OCI-LY7 (cell line): Measurements from ENCODE around the gene ARSJ. TPM values are rescaled to one million over a fixed set of nuclear protein-coding genes. Genes with fewer than 3 reads are reported as not detected.

Experiments
- Bru-seq: library from RNA; stranded (reverse); fragments of 400-500 nt; gene quantifications from one replicate; lab custom pipeline; 2021; lab: Mats Ljungman, UMichigan
- BruChase-seq, 2 experiments: library from RNA; stranded (reverse); fragments of 400-500 nt; gene quantifications; one replicate each; lab custom pipeline; 2021; lab: Mats Ljungman, UMichigan
- BruUV-seq: library from RNA; stranded (reverse); fragments of 400-500 nt; replicated peaks from 2 replicates; lab custom pipeline; 2021; lab: Mats Ljungman, UMichigan
- CTCF ChIA-PET: fragments of 300-600 bp; sonication (Branson Sonifier 250); formaldehyde crosslinking; loops from one replicate; lab custom pipeline; 2022; ENCODE audit warnings: antibody characterized with exemption; ENCODE audit not compliant: unreplicated experiment; lab: Charles Lee
- POLR2A ChIA-PET: fragments of 300-600 bp; sonication (Branson Sonifier 250); formaldehyde crosslinking; loops from one replicate; lab custom pipeline; 2022; ENCODE audit warnings: antibody characterized with exemption; lab: Charles Lee
- DNase-seq: peaks from one replicate; pipeline ENCODE4 v3.0.0-alpha.2; 2015; ENCODE audit warnings: low spot score
- H2AFZ ChIP-seq: fragments of 200-600 bp; sonication (generic), shearing (Covaris generic); 2 replicates; pipeline ENCODE4 v1.6.1; 2014; ENCODE audit warnings: mild to moderate bottlenecking, antibody characterized with exemption, low read length, moderate library complexity
- H3K27ac ChIP-seq: fragments of 200-600 bp; sonication (generic); 2 replicates; pipeline ENCODE4 v1.5.1; 2014; ENCODE audit warnings: mixed run types, low read depth, mild to moderate bottlenecking, moderate library complexity, low read length, inconsistent platforms; ENCODE audit not compliant: poor library complexity, severe bottlenecking
- H3K36me3 ChIP-seq: fragments of 200-600 bp; sonication (generic); 2 replicates; pipeline ENCODE4 v1.6.1; 2014; ENCODE audit warnings: mild to moderate bottlenecking, antibody characterized with exemption, low read length, moderate library complexity, mixed read lengths; ENCODE audit not compliant: insufficient read depth
- H3K4me1 ChIP-seq: fragments of 200-600 bp; sonication (generic); 2 replicates; pipeline ENCODE4 v1.5.1; 2014; ENCODE audit warnings: mild to moderate bottlenecking, low read length; ENCODE audit not compliant: insufficient read depth, poor library complexity, severe bottlenecking
- H3K4me2 ChIP-seq: fragments of 200-600 bp; sonication (generic); 2 replicates; pipeline ENCODE4 v1.6.1; 2014; ENCODE audit warnings: mild to moderate bottlenecking, low read length
- H3K4me3 ChIP-seq: fragments of 200-600 bp; sonication (generic); 2 replicates; pipeline ENCODE4 v1.5.1; 2014; ENCODE audit warnings: mild to moderate bottlenecking, low read depth, low read length; ENCODE audit not compliant: poor library complexity, severe bottlenecking
- H3K79me2 ChIP-seq: fragments of 200-600 bp; sonication (generic); 2 replicates; pipeline ENCODE4 v1.6.1; 2016; ENCODE audit warnings: low read depth, mild to moderate bottlenecking, low read length, moderate library complexity, mixed read lengths; ENCODE audit not compliant: insufficient read depth
- H3K9me2 ChIP-seq: fragments of 200-600 bp; sonication (generic); 2 replicates; pipeline ENCODE4 v1.6.1; 2016; ENCODE audit warnings: mild to moderate bottlenecking, low read length, mixed read lengths; ENCODE audit not compliant: insufficient read depth
- H3K9me3 ChIP-seq: fragments of 200-600 bp; sonication (generic); 2 replicates; pipeline ENCODE4 v1.6.1; 2014; ENCODE audit warnings: mild to moderate bottlenecking, mixed run types, low read length, mixed read lengths
- H4K20me1 ChIP-seq: fragments of 200-600 bp; sonication (generic); 2 replicates; pipeline ENCODE4 v1.6.1; 2014; ENCODE audit warnings: mild to moderate bottlenecking, antibody characterized with exemption, low read length, moderate library complexity, mixed read lengths; ENCODE audit not compliant: insufficient read depth
- CTCF ChIP-seq: fragments of 200-600 bp; sonication (generic); conservative IDR thresholded peaks from 2 replicates; pipeline ENCODE4 v1.5.1; 2014; ENCODE audit warnings: mild to moderate bottlenecking, antibody characterized with exemption, low read length, moderate library complexity, mixed read lengths
- EZH2phosphoT487 ChIP-seq: fragments of 200-600 bp; sonication (generic); IDR thresholded peaks from 2 replicates; pipeline ENCODE4 v1.6.1; 2018; ENCODE audit warnings: low read depth, borderline replicate concordance, mild to moderate bottlenecking, mixed run types, antibody characterized with exemption, low read length, moderate library complexity, mixed read lengths
- intact Hi-C: fragments of 100-400 bp; cut with micrococcal nuclease; formaldehyde crosslinking; loops from one replicate; pipeline ENCODE4 v1.10.0; 2022; ENCODE audit not compliant: unreplicated experiment
- long read RNA-seq: library from polyadenylated mRNA; stranded (forward); transcript quantifications from one replicate; pipeline ENCODE4 v2.0.0, GENCODE V29; 2022
- total RNA-seq, 2 experiments: library from RNA; depleted of rRNA in 1 of 2; stranded (reverse); fragments of >200 nt in 1 of 2; shearing (Covaris generic) in 1 of 2; gene quantifications; 2 replicates each; pipeline ENCODE4 v1.2.3, GENCODE V29; 2014 to 2022

ARSJ gene
- total RNA-seq (2014; rRNA removed; shearing (Covaris generic)): not detected in 2 replicates
- not detected in 2 replicates for total RNA-seq (2022)
- Bru-seq, nascent RNA: not detected
- BruChase-seq, experiment 1, labeled RNA remaining after a 6-hour chase: not detected
- percentile 2 among the genes with signal in this experiment for BruChase-seq, experiment 2, labeled RNA remaining after a 2-hour chase
- long read RNA-seq: 0 reads

GRCh38 chr4:113979148-113979904, at the start of gene ARSJ:
ARSJ (minus strand) TSS chr4:113979647; CDS start chr4:113978834, 813 bp downstream.
- no peak within 1 kb of the TSS for H3K4me2 ChIP-seq
- no peak within 1 kb of the TSS for H3K4me3 ChIP-seq
- no peaks in the 10 kb centered on the region for H3K79me2 ChIP-seq
- H3K36me3 ChIP-seq: no peaks in the 10 kb centered on the region
- H3K9me3 ChIP-seq: no peaks in the 10 kb centered on the region
- ChIA-PET POLR2A (interaction anchor here (0.7 kb wide), 2 partner anchors 30 to 1566 kb away, joined by 3 read pairs; no protein-coding TSS in a partner anchor), CTCF (no interaction called here)
- no peak for DNase-seq
- no peaks in the 10 kb centered on the region for H3K4me1 ChIP-seq
- no peak within 1 kb of the TSS for H2AFZ ChIP-seq
- no TSS peak for BruUV-seq
- TF ChIP-seq EZH2phosphoT487: no peak
- TF ChIP-seq CTCF: no peak
- H4K20me1 ChIP-seq: no peaks in the 10 kb centered on the region
- no peaks in the 10 kb centered on the region for H3K9me2 ChIP-seq
- intact Hi-C loops: no loop called here
- no peak within 1 kb of the TSS for H3K27ac ChIP-seq

- TF ChIP-seq EZH2phosphoT487: no peak
- TF ChIP-seq CTCF: no peak
- H4K20me1 ChIP-seq: no peaks in the 10 kb centered on the region
- H3K36me3 ChIP-seq: no peaks in the 10 kb centered on the region
- ChIA-PET POLR2A (no interaction called here), CTCF (no interaction called here)
- H3K9me2 ChIP-seq: no peaks in the 10 kb centered on the region
- H3K4me1 ChIP-seq: no peaks in the 10 kb centered on the region
- no peaks in the 10 kb centered on the region for H3K9me3 ChIP-seq
- no peaks in the 10 kb centered on the region for H3K79me2 ChIP-seq
- intact Hi-C loops: no loop called here
- BruUV-seq: no TSS peak
- no peak overlapping the region for H3K27ac ChIP-seq
- no peak overlapping the region for H3K4me2 ChIP-seq
- DNase-seq: no peak
- H2AFZ ChIP-seq: no peak overlapping the region
- H3K4me3 ChIP-seq: no peak overlapping the region
Observed at GRCh38 chr4:114028071-114028470, 48.6 kb upstream of the ARSJ start.

- no peak for DNase-seq
- no peak for TF ChIP-seq CTCF
- TF ChIP-seq EZH2phosphoT487: no peak
- Histone ChIP-seq H3K27ac (no peak overlapping the region), H2AFZ (no peak overlapping the region), H3K79me2 (no peaks in the 10 kb centered on the region), H3K9me3 (no peaks in the 10 kb centered on the region), H3K9me2 (no peaks in the 10 kb centered on the region), H4K20me1 (no peaks in the 10 kb centered on the region), H3K4me3 (no peak overlapping the region), H3K4me1 (no peaks in the 10 kb centered on the region), H3K4me2 (no peak overlapping the region), H3K36me3 (no peaks in the 10 kb centered on the region)
- POLR2A ChIA-PET: no interaction called here
- CTCF ChIA-PET: no interaction called here
- intact Hi-C loops: no loop called here
- no TSS peak for BruUV-seq
Observed at GRCh38 chr4:114027596-114027995, 48.1 kb upstream of the ARSJ start.
